ENCODE data around the gene TBC1D30. TPM values are rescaled to one million over a fixed set of nuclear protein-coding genes. Genes with fewer than 3 reads are reported as not detected.

TBC1D30 gene
- total RNA-seq, 1 donor from 2014 or later, result 14.8 TPM

- H3K36me3 ChIP-seq, result no peaks in the 10 kb centered on the region
- no peaks in the 10 kb centered on the region for H3K9me3 ChIP-seq
- intact Hi-C loops (cut with DNase I), result loop anchor here (10.0 kb wide), 2 partner anchors 232 to 332 kb away; partner anchors contain the start of gene WIF1
- ATAC-seq (no peak), DNase-seq (no peak)
- peaks cover 3% of the 10 kb centered on the region for H3K4me1 ChIP-seq
- no peak overlapping the region for H3K4me3 ChIP-seq
- TF ChIP-seq, protein P1, sequence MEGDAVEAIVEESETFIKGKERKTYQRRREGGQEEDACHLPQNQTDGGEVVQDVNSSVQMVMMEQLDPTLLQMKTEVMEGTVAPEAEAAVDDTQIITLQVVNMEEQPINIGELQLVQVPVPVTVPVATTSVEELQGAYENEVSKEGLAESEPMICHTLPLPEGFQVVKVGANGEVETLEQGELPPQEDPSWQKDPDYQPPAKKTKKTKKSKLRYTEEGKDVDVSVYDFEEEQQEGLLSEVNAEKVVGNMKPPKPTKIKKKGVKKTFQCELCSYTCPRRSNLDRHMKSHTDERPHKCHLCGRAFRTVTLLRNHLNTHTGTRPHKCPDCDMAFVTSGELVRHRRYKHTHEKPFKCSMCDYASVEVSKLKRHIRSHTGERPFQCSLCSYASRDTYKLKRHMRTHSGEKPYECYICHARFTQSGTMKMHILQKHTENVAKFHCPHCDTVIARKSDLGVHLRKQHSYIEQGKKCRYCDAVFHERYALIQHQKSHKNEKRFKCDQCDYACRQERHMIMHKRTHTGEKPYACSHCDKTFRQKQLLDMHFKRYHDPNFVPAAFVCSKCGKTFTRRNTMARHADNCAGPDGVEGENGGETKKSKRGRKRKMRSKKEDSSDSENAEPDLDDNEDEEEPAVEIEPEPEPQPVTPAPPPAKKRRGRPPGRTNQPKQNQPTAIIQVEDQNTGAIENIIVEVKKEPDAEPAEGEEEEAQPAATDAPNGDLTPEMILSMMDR (IDR thresholded peaks at IDR 0.05), result no peak
- H3K27me3 ChIP-seq, result no peaks in the 10 kb centered on the region
- no peak overlapping the region for H3K27ac ChIP-seq
Observed at GRCh38 chr12:64892561-64892960, 68.1 kb downstream of the TBC1D30 start.

DNA sequence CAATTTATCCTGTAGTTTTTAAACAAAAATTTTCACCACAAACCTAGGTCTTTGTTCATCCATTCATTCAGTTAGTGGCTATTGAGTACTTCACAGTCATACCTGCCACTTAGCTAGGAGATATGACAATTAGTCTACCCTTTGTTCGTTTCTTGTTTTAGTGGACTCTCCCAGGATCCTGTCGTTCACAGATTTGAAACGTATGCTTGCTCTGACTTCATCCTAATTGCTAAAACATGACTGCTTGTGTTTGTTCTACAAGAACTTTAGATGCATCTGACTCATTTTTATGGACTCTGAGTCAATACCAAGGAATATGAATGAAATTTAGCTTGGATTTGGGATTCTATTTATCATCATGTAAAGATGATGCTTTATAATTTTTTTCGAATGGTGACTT, 69.5 kb downstream of the TBC1D30 start:
- TF ChIP-seq, protein P1 (IDR thresholded peaks at IDR 0.05), result no peak
- no peaks in the 10 kb centered on the region for H3K36me3 ChIP-seq
- intact Hi-C loops (cut with DNase I), result loop anchor here (10.0 kb wide), 2 partner anchors 231 to 331 kb away; partner anchors contain the start of gene WIF1
- H3K9me3 ChIP-seq, result no peaks in the 10 kb centered on the region
- H3K4me1 ChIP-seq, result peaks cover 3% of the 10 kb centered on the region
- H3K4me3 ChIP-seq, result no peak overlapping the region
- no peak for DNase-seq
- ATAC-seq, result no peak
- H3K27me3 ChIP-seq, result no peaks in the 10 kb centered on the region
- no peak overlapping the region for H3K27ac ChIP-seq

DNA sequence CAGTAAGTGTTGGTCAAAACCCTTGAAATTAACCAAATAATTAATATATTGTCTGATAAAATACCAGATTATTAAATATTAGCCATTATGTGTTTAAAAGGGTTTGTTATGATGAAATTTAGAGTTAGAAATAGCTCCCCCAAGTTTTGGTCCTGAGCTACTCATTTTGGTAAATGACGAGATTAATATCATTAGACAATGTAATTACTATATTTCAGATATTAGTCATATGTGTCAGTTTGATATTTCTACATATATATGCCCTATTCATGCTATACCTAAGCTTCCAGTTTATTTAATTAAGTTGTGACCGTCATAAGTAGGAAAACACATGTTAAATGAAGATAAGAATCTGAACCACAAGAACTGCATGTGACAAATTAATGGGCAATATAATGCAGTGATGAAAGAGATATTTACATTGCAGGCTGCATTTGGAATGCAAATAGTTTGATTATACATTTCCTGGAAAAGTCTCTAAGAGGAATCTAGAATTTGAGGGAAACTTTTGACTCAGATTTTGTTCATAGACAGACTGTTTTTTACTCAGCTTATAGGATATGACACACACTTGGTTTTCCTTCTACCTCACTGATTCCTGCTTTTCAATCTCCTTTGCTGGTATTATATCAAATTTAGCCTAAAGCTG, 70.5 kb downstream of the TBC1D30 start:
- peaks cover 3% of the 10 kb centered on the region for H3K4me1 ChIP-seq
- ATAC-seq (no peak), DNase-seq (no peak)
- H3K36me3 ChIP-seq, result no peaks in the 10 kb centered on the region
- H3K27me3 ChIP-seq, result no peaks in the 10 kb centered on the region
- TF ChIP-seq, protein P1 (IDR thresholded peaks at IDR 0.05), result no peak
- H3K27ac ChIP-seq, result no peak overlapping the region
- H3K4me3 ChIP-seq, result no peak overlapping the region
- intact Hi-C loops (cut with DNase I), result loop anchor here (10.0 kb wide), 2 partner anchors 230 to 330 kb away; partner anchors contain the start of gene WIF1
- no peaks in the 10 kb centered on the region for H3K9me3 ChIP-seq

- intact Hi-C loops (cut with DNase I), result loop anchor here (10.0 kb wide), 2 partner anchors 229 to 329 kb away; partner anchors contain the start of gene WIF1
- Histone ChIP-seq H3K27me3 (no peaks in the 10 kb centered on the region), H3K4me3 (no peak overlapping the region), H3K36me3 (no peaks in the 10 kb centered on the region), H3K27ac (no peak overlapping the region), H3K9me3 (no peaks in the 10 kb centered on the region), H3K4me1 (peaks cover 3% of the 10 kb centered on the region)
- DNase-seq, result no peak
- ATAC-seq, result no peak
- TF ChIP-seq, protein P1 (IDR thresholded peaks at IDR 0.05), result no peak
Observed at GRCh38 chr12:64895526-64895925, 71.1 kb downstream of the TBC1D30 start.

GRCh38 chr12:64900540-64900939, 76.1 kb downstream of the TBC1D30 start:
- no peak for DNase-seq
- no peaks in the 10 kb centered on the region for H3K9me3 ChIP-seq
- intact Hi-C loops (cut with DNase I), result no loop called here
- H3K27me3 ChIP-seq, result no peaks in the 10 kb centered on the region
- TF ChIP-seq, protein P1 (IDR thresholded peaks at IDR 0.05), result no peak
- ATAC-seq, result no peak
- H3K4me3 ChIP-seq, result no peak overlapping the region
- H3K36me3 ChIP-seq, result no peaks in the 10 kb centered on the region
- no peaks in the 10 kb centered on the region for H3K4me1 ChIP-seq
- H3K27ac ChIP-seq, result no peak overlapping the region
